HG02885 (cell line): Measurements from ENCODE around the gene SCN4B.

Experiments
- ATAC-seq: cut with Tn5 transposase; IDR thresholded peaks from one replicate; pipeline ENCODE4 v1.9.1; 2021; ENCODE audit warnings: mild to moderate bottlenecking; ENCODE audit not compliant: unreplicated experiment, poor library complexity

The SCN4B gene

GRCh38 chr11:118155776-118156530 lies 3.3 kb upstream of the SCN4B start:
- ATAC-seq, result no peak

DNA sequence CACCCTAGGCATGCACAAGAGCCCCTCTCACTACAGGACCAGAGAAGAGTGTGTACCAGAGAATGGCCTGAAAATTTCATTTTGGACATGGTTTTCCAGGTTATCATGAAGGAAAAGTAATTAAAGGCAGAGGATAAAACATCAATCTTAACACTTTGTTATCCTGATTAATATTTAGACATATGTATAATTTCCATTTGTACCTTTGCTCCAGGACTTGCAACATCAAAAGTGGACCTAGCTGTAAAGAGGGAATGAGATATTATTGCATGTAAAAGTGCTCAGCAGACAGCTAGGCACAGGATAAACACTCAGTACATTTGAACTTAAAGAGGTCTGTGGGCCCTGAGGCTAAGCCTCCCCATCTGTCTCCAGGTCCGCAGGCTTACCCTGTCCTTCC lies 2.0 kb upstream of the SCN4B start:
- no peak for ATAC-seq

GRCh38 chr11:118153976-118154375 lies 1.4 kb upstream of the SCN4B start:
- ATAC-seq, result no peak

- no peak for ATAC-seq
Measured at GRCh38 chr11:118153516-118153915, 893 bp upstream of the SCN4B start.

- no peak for ATAC-seq
Measured at GRCh38 chr11:118152020-118152551, 537 bp downstream of the SCN4B start.

- no peak for ATAC-seq
Measured at GRCh38 chr11:118151431-118151830, 1.2 kb downstream of the SCN4B start.

DNA sequence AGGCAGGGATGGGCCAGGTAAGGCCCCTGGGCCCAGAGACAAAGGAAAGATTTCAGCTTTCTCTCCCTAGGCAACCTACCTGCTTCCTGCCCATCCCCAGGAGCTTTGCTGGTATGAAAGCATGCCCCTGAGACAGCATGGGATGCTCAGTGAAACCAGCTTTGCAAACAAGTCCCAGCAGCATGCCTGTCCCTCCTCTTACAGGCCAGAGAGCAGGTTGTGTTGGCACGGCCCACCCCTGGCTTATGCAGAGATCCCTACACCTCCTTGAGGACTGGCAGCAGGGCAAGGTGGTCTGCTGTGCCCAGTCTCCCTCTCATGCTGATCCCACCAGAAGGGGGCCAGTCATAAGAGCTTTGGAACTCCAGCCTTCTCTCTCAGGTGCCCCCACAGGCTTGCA lies 3.1 kb downstream of the SCN4B start:
- ATAC-seq, result no peak

- no peak for ATAC-seq
Measured at GRCh38 chr11:118148856-118149255, 3.8 kb downstream of the SCN4B start.

DNA sequence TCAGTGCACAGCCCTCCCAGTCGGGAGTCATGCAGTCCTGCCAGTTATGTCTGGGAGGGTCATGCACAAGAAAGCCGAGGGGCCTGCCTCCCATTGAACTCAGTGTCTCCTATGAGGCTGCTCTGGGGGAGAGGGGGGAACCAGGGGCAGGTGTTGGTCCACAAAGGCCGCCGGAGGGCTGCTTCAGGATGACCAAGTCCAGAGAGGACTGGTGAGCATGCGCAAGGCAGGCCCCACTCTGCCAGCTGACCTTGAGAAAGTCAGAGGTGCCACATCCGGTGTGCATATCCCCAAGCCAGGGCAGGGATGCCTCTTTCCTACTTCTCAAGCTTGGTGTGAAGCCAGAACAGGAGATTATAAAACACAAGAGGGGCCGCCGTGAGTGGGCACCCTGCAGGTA lies 4.4 kb downstream of the SCN4B start:
- no peak for ATAC-seq

DNA sequence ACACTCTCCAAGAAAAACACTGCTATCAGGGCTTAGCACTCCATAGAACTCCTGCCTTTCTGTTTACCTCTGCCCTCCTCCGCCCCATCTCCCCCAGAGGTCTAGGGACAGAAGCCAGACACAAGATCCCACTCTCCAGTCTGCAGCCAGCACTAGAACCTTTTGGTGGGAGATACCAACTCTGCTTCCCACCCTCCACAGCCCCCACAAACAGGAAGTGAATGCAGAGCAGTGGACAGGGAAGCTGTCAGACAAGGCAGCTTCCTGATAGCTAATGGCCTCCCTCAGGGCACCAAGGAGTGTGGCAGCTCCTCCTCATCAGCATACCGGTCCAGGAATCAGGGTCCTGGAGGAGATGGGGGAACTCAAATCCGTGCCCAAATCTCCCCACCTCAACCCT lies 5.1 kb downstream of the SCN4B start:
- ATAC-seq, result no peak

DNA sequence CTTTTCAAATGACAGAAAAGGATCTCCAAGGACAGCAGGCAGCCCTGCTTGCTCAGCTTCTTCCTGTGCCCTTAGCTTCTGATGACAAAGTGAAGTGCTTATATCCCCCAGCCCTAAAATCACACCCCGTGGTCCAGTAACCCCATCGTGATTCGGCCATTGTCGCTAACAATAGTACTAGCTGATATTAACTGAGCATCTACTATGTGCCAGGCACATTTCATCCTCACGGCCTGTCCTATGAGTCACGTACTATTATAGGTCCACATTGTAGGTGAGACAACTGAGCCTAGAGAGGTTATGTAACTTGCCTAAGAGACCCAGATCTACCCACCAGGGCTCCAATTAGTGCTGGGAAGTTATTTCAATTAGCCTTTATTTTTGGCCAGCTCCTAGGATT lies 6.1 kb downstream of the SCN4B start:
- ATAC-seq, result no peak

DNA sequence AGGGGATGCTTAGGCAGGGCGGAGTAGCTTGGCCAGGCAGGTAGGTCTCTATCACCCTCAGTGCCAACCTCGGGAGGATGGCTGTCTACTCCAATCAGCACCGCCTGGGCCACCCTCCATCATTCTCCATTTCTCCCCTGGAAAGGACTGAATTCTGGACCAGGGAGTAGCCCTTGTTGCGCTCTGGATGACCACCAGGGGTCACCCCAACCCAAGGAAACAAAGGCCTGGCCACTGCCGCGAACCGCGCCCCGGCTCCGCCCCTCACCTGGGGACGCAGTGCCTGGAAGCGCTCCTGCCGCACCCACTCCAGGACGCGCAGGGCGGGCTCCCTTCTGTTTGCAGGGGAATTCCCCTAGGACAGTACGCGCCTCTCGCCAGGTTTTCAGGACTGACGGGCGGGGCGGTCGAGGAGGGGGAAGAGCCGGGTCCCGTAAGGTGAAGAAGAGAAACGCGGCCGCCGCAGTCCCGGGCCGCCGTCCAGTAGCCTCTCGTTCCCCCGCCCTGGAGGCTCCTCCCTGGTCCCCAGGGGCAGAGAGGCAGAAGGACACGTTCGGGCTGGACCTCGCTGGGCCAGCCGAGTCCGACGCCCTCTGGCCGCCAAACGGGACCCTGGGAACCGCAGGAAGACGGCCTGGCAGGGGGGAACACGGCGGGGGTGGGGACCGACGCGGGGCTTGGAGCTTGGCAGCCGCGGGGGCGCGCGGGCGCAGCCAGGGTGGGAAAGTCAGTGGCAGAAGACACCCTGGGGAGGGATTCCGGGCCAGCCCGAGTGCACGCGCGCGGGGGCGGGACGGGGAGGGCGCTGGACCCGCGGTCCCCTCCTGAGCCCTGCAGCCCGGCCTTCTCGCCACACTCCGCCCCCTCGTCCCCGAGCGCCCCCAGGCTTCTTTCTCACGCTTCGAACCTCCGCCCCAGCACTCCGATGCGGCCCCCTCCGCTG lies 7.1 kb downstream of the SCN4B start:
- ATAC-seq, result peak; percentile 86

GRCh38 chr11:118144301-118145268 lies 8.0 kb downstream of the SCN4B start:
- ATAC-seq, result no peak

DNA sequence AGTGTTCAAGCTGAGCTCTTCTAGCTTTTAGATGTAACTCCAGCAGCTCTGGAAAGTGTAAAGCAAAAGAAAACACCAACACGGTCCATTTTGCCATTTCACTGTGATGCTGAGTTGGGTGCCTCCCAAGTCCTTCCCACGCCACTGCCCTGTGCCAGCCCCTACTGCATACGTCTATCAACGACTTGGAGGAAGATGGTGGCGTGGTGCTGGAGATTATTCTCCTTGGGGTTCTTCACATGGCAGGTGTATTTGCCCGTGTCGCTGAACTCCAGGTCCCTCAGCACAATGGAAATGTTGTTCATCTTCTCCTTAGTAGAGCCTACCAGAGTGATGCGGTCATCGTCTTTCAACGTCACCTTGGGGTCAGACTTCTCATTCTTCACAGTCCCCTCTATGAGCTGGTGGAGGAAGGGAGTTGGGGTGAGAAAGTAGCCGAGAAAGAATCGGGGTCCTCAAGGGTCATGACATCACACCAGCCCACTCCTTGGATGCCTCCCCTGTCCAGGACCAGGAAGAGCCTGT lies 8.9 kb downstream of the SCN4B start:
- no peak for ATAC-seq

DNA sequence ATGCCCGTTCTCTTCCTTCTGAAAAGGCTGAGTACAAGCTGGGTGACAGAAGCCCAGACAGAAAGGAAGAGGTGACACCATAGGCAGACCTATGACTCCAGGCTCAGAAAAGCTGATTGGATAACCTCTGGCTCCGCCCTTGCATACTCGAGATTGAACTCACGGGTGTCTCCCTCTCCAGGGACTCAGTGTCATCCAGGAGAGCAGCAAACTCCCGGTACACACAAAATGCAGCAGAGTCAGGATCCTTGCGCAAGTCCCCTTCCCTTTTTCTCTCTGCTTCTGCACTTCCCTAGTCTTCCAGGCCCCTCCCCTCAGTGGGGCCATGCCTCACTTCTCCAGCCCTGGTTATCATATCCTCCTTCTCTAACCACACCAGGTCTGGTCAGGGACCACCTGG lies 9.8 kb downstream of the SCN4B start:
- ATAC-seq, result no peak

- ATAC-seq, result no peak
Measured at GRCh38 chr11:118142081-118142480, 10.5 kb downstream of the SCN4B start.

DNA sequence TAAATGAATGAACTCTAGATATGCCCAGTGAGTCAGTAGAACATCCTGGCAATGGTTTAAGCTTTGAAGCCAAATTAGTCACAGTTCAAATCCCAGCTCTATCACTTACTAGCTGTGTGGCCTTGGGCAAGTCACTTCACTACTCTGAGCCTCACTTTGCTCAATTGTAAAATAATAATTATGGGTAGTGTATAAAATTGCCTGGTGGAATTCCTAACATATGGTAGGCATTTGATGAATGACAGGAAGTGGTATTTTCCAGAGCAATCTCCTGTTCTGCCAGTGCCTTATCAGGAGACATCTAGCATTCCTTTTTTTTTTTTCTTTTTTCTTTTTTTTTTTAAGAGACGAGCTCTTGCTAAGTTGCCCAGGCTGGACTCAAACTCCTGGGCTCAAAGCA lies 13.0 kb downstream of the SCN4B start:
- no peak for ATAC-seq

GRCh38 chr11:118138839-118139420 lies 13.7 kb downstream of the SCN4B start:
- no peak for ATAC-seq

DNA sequence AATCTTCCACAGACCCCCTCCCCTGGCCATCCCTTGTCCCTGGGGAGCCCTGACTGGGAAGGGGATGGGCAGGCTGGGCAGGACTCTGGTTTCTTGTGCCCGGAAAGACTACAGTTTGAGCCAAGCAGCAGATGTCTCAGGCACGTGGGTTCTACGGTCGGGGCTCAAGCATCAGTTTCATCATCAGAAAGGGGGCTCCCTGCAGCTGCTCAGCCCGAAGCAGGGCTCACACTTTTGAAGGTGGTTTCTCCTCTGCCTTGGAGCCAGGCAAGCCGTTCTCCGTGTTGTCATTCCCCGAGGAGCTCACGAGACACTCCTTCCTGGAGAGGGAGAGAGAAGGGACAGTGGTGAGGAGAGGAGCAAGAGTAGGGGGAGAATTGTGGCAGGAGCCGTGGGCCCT lies 15.8 kb downstream of the SCN4B start:
- no peak for ATAC-seq

DNA sequence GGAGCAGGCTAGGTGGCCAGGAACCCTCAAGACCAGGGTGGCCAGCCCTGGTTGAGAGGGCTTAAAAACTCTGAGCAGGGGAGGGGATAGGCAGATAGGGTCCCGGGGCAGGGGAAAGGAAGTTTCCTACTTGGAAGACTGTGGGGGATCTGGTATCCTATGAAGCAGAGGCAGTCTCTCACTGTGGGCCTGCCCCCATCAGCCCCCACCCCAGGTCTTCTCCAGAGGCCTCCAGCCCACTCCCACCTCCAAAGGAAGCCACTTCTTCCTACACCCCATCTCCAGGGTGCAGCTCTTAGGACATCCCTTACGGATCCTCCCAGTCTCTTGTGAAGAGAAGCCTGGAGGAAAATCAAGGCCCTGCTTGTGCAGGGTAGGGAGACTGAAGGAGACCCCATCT lies 16.3 kb downstream of the SCN4B start:
- no peak for ATAC-seq
